Activated CD4-positive, alpha-beta T cell treated with anti-CD3 and anti-CD28 coated beads, Interleukin-10, Interleukin-2, amounts not matched to agents 100 ng/mL and 50 ng/mL, durations not matched to agents 16 hours and 8 hours (primary cell): ENCODE data around the gene UNC93B1.
A peak's percentile ranks its signal among the peaks of the same experiment; 100 is the strongest.

Experiments used
- DNase-seq: peaks from one replicate; pipeline ENCODE4 v3.0.0-alpha.2; 2020

Gene UNC93B1

DNA sequence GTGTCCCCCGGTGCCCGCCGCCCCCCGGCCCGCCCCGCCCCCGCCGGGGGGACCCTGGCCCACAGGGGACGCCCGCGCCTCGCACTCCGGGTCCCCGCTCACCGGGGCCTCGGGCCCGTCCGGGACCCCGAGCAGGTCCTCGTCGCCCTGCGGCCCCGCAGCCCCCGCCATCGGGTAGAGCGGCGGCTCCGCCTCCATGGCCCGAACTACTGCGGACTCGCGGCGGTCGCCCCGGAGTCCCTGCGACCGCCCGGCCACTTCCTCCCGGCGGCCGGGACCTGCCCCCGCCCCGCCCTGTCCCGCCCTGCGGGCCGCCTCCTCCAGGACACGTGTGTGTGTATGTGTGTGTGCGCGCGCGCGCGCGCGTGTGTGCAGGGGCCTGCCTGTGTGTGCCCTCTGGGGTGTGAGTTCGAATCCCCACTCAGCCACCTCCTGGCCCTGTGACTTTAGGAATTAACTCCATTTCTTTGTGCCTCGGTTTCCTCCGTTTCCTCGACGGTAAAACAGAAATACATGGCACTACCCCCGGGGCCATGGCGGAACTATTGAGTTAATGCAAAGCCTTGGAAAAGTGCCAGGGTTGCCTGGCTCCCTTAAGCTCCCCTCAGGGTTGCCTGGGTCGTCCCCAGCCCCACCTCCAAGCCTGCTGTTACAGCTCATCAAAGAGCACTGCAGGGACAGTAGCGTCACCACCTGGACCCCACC lies at the start of gene UNC93B1:
UNC93B1 (minus strand) TSS at position 252 of the 705 bp plus-strand sequence; CDS start at position 198, 54 bp downstream.
- peak; percentile 90 for DNase-seq

DNA sequence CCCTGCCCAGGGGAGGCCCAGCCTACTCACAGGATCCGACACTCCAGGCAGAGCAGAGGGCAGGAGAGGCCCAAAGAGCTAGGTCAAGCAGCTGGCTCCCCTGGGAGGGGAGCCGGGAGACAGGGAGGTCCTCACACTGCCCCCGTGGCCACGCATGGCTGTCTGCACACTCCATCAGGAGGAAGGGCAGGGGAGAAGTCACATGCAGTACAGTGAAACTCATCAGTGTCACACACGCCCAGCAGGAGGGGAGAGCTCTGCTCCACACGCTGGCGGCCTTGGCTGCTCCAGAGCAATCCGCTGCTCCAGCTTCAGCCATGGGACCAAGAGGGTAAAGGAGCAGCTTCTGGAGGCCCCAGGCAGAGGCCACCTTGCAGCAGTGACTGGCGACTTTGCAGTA lies 49.2 kb upstream of the UNC93B1 start:
- no peak for DNase-seq

GRCh38 chr11:68052137-68052873 lies 48.4 kb upstream of the UNC93B1 start:
- DNase-seq, result no peak

DNA sequence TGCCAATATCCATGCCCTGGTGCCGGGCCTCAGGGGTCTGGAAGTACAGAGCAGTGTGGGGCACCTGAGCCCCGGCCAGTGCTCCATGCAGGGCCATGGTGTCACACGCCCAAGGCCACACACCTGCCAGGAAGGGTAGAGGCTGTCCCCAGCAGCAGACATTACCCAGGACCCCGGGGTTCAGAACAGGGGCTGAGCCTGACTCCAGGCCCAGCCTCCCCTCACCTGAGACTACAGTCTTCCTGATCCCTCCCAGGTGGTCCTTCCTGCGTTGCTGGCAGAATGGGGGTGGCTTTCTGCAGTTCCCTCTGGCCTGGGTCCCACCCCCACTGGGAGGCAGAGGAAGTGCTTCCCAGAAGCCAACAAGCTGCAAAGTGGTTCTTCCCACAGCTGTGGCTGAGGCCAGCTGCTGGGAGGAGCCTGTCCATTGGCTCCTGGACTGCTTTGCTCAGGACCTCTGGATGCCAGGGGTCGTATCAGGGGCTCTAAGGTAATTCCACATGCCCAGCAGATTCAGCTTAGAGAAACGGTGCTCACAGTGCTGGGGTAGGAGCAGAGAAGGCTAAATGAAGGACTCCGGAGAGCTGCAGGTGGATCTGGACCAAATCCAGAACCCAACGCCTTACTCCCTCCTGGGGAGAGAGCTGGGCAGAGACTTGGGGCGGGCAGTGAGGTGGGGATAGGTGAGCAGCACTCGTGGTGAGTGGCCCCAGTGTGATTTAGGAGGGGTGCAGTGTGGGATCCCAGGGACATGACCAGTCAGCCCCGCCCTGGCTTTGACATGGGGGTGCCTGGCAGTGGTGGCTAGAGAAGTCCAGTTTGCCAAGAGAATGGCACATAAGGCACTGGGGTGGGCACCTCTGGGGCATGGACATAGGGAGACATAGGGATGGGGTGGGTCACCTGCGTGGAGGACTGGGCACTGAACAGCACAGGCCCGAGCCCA lies 47.6 kb upstream of the UNC93B1 start:
- DNase-seq, result no peak

DNA sequence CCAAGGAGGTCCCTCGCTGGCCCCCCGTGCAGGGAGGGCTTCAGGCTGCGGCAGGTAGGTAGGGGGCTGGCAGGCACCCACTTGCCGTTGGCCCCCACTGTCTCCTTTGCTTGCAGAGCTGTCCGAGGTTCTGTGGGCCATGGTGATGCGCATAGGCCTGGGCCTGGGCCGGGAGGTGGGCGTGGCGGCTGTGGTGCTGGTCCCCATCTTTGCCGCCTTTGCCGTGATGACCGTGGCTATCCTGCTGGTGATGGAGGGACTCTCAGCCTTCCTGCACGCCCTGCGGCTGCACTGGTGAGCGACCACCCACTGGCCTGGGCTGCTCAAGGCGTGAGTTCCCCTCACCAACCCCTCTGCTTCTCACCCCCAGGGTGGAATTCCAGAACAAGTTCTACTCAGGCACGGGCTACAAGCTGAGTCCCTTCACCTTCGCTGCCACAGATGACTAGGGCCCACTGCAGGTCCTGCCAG lies 46.5 kb upstream of the UNC93B1 start:
- no peak for DNase-seq

- DNase-seq, result no peak
Measured at GRCh38 chr11:68049509-68050370, 45.8 kb upstream of the UNC93B1 start.

- DNase-seq, result no peak
Measured at GRCh38 chr11:68048681-68049508, 45.0 kb upstream of the UNC93B1 start.

DNA sequence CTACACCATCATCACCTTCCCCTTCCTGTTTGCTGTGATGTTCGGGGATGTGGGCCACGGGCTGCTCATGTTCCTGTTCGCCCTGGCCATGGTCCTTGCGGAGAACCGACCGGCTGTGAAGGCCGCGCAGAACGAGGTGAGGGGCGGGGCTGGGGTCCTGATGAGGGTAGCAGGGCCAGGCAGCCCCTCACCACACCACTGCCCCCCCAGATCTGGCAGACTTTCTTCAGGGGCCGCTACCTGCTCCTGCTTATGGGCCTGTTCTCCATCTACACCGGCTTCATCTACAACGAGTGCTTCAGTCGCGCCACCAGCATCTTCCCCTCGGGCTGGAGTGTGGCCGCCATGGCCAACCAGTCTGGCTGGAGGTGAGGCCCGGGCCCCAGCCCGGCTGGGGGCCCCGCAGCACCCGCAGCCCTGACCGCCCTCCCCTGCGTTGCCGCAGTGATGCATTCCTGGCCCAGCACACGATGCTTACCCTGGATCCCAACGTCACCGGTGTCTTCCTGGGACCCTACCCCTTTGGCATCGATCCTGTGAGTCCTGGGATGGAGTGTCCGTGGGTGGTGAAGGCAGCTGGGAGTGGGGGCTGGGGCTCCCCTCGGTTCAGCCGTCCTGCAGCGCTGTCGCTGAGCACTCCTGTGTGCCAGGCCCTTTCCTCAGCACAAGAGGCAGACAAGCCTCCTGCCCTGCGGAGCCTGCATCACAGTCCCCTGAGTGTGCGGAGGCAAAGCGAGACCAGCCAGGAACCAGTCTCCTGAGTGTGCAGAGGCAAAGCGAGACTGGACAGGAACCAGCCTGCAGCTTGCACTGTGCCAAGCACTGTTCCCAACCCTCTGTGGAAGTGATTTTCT lies 43.8 kb upstream of the UNC93B1 start:
- DNase-seq, result no peak

- DNase-seq, result no peak
Measured at GRCh38 chr11:68044898-68045351, 41.0 kb upstream of the UNC93B1 start.

- no peak for DNase-seq
Measured at GRCh38 chr11:68044145-68044813, 40.4 kb upstream of the UNC93B1 start.

DNA sequence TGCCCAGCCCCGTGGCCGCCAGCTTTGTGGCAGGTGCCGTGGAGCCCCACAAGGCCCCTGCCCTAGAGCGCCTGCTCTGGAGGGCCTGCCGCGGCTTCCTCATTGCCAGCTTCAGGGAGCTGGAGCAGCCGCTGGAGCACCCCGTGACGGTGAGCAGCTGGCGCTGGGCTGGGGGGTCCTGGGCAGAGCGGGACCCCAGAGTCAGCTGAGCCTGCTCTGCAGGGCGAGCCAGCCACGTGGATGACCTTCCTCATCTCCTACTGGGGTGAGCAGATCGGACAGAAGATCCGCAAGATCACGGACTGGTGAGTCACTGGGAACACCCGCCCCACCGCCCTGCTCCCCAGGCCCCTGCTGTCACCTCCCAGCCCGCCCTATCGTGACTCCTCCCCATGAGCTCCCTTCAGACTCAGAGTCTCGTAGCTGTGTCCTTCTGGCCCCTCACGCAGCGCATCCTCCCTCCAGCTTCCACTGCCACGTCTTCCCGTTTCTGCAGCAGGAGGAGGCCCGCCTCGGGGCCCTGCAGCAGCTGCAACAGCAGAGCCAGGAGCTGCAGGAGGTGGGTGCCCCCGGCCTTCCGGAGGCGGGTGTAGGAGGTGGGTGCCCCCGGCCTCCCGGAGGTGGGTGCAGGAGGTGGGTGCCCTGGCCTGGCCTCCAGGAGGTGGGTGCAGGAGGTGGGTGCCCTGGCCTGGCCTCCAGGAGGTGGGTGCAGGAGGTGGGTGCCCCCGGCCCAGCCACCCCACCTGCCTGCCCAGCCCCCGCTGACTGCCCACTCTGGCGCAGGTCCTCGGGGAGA lies 39.6 kb upstream of the UNC93B1 start:
- no peak for DNase-seq

DNA sequence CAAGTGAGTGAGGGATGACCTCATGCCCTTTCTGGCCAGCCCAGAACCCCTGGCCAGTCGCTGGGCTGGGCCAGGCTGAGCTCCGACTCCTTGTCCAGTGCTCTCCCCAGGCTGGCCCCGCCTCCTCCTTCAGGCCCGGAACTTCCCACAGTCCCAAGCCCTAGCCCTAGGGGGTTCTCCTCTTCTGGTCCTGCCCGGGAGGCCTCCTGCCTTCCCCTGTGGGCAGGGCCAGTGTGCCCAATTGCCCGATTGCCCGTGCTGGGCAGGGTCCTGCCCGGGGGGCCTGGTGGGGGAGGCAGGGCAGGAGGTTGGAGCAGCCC lies 39.1 kb upstream of the UNC93B1 start:
- no peak for DNase-seq

DNA sequence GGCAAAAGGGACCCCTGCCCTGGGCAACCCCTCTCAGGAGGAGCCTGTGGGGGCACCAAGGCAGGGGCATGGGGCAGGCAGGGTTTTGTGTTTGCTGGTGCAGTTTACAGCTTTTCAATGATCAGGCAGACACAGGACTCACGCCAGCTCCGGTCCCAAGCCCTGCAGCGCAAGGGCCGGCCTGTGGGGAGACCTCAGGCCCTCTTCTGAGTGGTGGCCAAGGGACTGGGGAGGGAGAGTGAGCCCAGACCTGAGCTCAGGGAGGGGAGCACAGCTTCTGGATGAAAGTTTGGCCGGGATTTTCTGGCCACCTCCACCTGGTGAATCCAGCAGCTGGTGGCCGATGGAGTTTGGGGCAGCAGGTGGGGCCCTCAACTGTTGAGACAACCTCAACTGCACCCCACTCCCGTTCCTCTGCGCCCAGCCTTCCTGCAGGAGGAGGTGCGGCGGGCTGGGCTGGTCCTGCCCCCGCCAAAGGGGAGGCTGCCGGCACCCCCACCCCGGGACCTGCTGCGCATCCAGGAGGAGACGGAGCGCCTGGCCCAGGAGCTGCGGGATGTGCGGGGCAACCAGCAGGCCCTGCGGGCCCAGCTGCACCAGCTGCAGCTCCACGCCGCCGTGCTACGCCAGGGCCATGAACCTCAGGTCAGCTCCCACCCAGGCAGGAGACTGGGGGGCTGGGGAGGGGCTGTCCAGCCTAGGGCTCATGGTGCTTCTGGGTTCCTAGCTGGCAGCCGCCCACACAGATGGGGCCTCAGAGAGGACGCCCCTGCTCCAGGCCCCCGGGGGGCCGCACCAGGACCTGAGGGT lies 38.5 kb upstream of the UNC93B1 start:
- no peak for DNase-seq

- DNase-seq, result no peak
Measured at GRCh38 chr11:68041617-68042218, 37.8 kb upstream of the UNC93B1 start.

- DNase-seq, result no peak
Measured at GRCh38 chr11:68040957-68041591, 37.2 kb upstream of the UNC93B1 start.

- DNase-seq, result peak; percentile 62
Measured at GRCh38 chr11:68040101-68040956, 36.4 kb upstream of the UNC93B1 start.
